ENCODE measurements around the gene ZRANB3.
"Not testable (repeated sequence)": the region's sequence is repeated elsewhere in the genome, so short reads cannot be mapped to it uniquely, and the experiment has no call there.

The ZRANB3 gene

GRCh38 chr2:135475128-135475527 is 55.9 kb downstream of the ZRANB3 start:
- no peak for DNase-seq

GRCh38 chr2:135473567-135473966 is 57.5 kb downstream of the ZRANB3 start:
- peak; percentile 7 for DNase-seq

GRCh38 chr2:135471106-135471505 is 59.9 kb downstream of the ZRANB3 start:
- DNase-seq: no peak

GRCh38 chr2:135457279-135457678 is 73.7 kb downstream of the ZRANB3 start:
- DNase-seq: no peak

- DNase-seq: no peak
These were observed 74.2 kb downstream of the ZRANB3 start for GRCh38 chr2:135456835-135457234.

- DNase-seq: no peak
These were observed 74.6 kb downstream of the ZRANB3 start for GRCh38 chr2:135456431-135456830.

- DNase-seq: no peak
These were observed 76.4 kb downstream of the ZRANB3 start for GRCh38 chr2:135454608-135455007.

- DNase-seq: not testable (repeated sequence)
These were observed 78.0 kb downstream of the ZRANB3 start for GRCh38 chr2:135453027-135453426.

GRCh38 chr2:135451966-135452365 is 79.1 kb downstream of the ZRANB3 start:
- no peak for DNase-seq

- DNase-seq: not testable (repeated sequence)
These were observed 88.0 kb downstream of the ZRANB3 start for GRCh38 chr2:135443013-135443412.

GRCh38 chr2:135435155-135435554 is 95.9 kb downstream of the ZRANB3 start:
- DNase-seq: not testable (repeated sequence)

- no peak for DNase-seq
These were observed 106.2 kb downstream of the ZRANB3 start for GRCh38 chr2:135424849-135425248.

- no peak for DNase-seq
These were observed 108.1 kb downstream of the ZRANB3 start for GRCh38 chr2:135422898-135423297.

- DNase-seq: no peak
These were observed 119.4 kb downstream of the ZRANB3 start for GRCh38 chr2:135411646-135412045.

GRCh38 chr2:135409436-135409835 is 121.6 kb downstream of the ZRANB3 start:
- no peak for DNase-seq

- not testable (repeated sequence) for DNase-seq
These were observed 134.8 kb downstream of the ZRANB3 start for GRCh38 chr2:135396259-135396658.

GRCh38 chr2:135386993-135387392 is 144.0 kb downstream of the ZRANB3 start:
- DNase-seq: no peak

- DNase-seq: no peak
These were observed 152.4 kb downstream of the ZRANB3 start for GRCh38 chr2:135378591-135378990.

GRCh38 chr2:135373702-135374101 is 157.3 kb downstream of the ZRANB3 start:
- DNase-seq: no peak

- no peak for DNase-seq
These were observed 181.1 kb downstream of the ZRANB3 start for GRCh38 chr2:135349941-135350340.

- not testable (repeated sequence) for DNase-seq
These were observed 182.8 kb downstream of the ZRANB3 start for GRCh38 chr2:135348096-135348704.

- DNase-seq: no peak
These were observed 193.9 kb downstream of the ZRANB3 start for GRCh38 chr2:135337071-135337470.

- no peak for DNase-seq
These were observed 195.8 kb downstream of the ZRANB3 start for GRCh38 chr2:135335256-135335655.

GRCh38 chr2:135327146-135327545 is 203.9 kb downstream of the ZRANB3 start:
- no peak for DNase-seq

Measured in CD4-positive, alpha-beta T cell treated with Interferon gamma for 1 hour (primary cell).